ENCODE data around the gene TAS1R1. TPM values are rescaled to one million over a fixed set of nuclear protein-coding genes. Genes with fewer than 3 reads are reported as not detected.

TAS1R1 gene
- total RNA-seq, 3 donors from 2014 or later, result not detected

DNA sequence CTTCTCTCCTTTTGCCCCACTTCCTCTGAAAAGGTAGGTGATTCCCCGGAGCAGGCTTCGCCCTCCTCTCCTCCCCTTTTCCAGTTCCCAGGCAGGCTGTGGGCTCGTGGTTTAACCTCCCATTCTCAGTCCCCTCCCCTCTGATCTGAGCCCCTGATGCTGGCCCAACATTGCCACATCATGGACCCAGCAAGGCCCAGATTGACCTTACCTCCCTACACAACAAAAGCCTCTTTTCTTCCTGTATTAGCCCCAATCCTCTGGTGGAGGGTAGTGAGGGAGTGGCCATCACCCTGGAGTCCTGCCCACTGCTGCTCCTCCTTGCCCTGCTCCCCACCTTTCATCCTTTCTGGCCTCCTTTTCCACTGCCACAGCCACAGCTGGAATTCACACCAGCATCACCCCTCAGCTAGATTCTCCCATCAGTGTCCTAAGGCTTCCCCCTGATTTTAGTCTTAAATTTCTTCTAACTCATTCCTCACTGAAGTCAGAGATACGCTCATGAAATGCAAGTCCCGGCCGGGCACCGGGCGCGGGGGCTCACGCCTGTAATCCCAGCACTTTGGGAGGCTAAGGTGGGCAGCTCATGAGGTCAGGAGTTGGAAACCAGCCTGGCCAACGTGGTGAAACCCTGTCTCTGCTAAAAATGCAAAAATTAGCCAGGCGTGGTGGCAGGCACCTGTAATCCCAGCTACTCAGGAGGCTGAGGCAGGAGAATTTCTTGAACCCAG, 17.7 kb downstream of the TAS1R1 start:
- Mint-ChIP-seq H3K36me3 (ENCODE audit: insufficient read depth) (no peaks in the 10 kb centered on the region), H3K4me1 (ENCODE audit: low read depth) (no peaks in the 10 kb centered on the region), H3K27me3 (ENCODE audit: low read depth) (peaks cover 5% of the 10 kb centered on the region), H3K9me3 (no peaks in the 10 kb centered on the region), H3K4me3 (no peak overlapping the region)
- DNase-seq, result no peak
- ATAC-seq, result no peak

DNA sequence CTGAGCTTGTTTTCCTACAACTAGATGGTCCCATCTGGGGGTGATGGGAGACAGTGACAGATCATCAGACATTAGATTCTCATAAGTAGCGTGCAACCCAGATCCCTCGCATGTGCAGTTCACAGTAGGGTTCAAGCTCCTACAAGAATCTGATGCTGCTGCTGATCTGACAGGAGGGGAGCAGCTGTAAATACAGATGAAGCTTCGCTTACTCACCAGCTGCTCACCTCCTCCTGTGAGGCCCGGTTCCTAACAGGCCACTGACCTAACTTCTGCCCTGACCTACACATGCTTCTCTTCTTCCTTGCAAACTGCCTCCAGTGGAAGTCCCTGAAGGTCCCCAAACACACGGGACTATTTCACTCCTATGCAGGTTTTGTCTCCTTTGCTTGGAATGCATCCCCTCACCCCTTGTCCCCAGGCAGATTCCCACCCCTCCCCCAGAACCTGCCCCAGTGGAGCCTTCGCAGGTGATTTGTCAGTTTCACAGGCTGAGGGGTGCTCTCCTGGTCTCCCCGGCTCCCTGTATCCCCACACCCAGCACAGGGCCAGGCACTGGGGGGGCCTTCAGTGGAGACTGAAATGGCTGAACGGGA, 19.0 kb downstream of the TAS1R1 start:
- ATAC-seq, result no peak
- DNase-seq, result no peak
- no peak overlapping the region for H3K4me3 Mint-ChIP-seq
- peaks cover under 1% of the 10 kb centered on the region for H3K4me1 Mint-ChIP-seq (ENCODE audit: low read depth)
- no peaks in the 10 kb centered on the region for H3K36me3 Mint-ChIP-seq (ENCODE audit: insufficient read depth)
- H3K27me3 Mint-ChIP-seq (ENCODE audit: low read depth), result peaks cover 5% of the 10 kb centered on the region
- H3K9me3 Mint-ChIP-seq, result no peaks in the 10 kb centered on the region

DNA sequence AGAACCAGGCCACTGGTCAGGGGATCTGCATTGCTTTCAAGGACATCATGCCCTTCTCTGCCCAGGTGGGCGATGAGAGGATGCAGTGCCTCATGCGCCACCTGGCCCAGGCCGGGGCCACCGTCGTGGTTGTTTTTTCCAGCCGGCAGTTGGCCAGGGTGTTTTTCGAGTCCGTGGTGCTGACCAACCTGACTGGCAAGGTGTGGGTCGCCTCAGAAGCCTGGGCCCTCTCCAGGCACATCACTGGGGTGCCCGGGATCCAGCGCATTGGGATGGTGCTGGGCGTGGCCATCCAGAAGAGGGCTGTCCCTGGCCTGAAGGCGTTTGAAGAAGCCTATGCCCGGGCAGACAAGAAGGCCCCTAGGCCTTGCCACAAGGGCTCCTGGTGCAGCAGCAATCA, 19.7 kb downstream of the TAS1R1 start:
- DNase-seq (no peak), ATAC-seq (no peak)
- H3K9me3 Mint-ChIP-seq, result no peaks in the 10 kb centered on the region
- no peaks in the 10 kb centered on the region for H3K36me3 Mint-ChIP-seq (ENCODE audit: insufficient read depth)
- no peak overlapping the region for H3K4me3 Mint-ChIP-seq
- H3K27me3 Mint-ChIP-seq (ENCODE audit: low read depth), result peaks cover 5% of the 10 kb centered on the region
- H3K4me1 Mint-ChIP-seq (ENCODE audit: low read depth), result peaks cover 8% of the 10 kb centered on the region

DNA sequence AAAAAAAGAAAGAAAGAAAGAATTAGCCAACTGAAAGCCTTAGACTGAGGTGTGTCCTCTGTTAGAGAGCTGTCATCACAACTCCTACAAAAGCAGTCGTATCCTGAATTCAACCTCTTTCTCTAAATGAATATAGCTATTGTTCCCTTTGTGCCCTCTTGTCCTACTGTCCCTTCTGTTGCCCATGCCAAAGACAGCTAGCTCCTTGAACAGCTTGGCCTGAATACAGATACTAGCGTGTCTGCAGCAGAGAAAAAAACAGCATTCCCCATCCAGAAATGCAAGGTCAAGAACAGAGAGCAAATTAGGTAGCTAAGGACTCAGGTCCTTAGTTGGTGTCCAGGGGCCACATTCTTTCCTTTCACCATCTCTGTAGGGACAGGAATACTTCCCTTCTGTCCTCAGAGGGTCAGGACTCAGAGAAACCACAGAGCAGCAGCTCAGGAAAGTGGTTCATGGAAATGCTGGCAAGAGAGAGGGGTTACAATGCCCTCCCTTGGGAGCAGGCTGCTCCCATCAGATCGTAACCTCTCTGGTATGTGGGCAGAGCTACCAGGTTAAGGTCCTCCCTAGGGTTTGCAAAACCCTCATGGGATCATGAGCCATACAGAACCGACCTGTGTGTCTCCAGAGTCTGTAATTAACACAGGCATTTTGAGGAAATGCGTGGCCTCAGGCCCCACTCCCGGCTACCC, 22.9 kb downstream of the TAS1R1 start:
- no peaks in the 10 kb centered on the region for H3K27me3 Mint-ChIP-seq (ENCODE audit: low read depth)

DNA sequence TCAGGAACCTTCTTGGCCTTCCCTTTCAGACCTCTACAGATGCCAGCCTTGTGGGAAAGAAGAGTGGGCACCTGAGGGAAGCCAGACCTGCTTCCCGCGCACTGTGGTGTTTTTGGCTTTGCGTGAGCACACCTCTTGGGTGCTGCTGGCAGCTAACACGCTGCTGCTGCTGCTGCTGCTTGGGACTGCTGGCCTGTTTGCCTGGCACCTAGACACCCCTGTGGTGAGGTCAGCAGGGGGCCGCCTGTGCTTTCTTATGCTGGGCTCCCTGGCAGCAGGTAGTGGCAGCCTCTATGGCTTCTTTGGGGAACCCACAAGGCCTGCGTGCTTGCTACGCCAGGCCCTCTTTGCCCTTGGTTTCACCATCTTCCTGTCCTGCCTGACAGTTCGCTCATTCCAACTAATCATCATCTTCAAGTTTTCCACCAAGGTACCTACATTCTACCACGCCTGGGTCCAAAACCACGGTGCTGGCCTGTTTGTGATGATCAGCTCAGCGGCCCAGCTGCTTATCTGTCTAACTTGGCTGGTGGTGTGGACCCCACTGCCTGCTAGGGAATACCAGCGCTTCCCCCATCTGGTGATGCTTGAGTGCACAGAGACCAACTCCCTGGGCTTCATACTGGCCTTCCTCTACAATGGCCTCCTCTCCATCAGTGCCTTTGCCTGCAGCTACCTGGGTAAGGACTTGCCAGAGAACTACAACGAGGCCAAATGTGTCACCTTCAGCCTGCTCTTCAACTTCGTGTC, 23.7 kb downstream of the TAS1R1 start:
- H3K27me3 Mint-ChIP-seq (ENCODE audit: low read depth), result no peaks in the 10 kb centered on the region
- ATAC-seq, result no peak
- peak overlapping the region; percentile 88 for H3K4me3 Mint-ChIP-seq

More for the DNA sequence above, 22.9 kb downstream of the TAS1R1 start:
- DNase-seq, result no peak
- Mint-ChIP-seq H3K4me1 (ENCODE audit: low read depth) (peaks cover 31% of the 10 kb centered on the region), H3K36me3 (ENCODE audit: insufficient read depth) (no peaks in the 10 kb centered on the region), H3K4me3 (no peak overlapping the region), H3K9me3 (no peaks in the 10 kb centered on the region)
- no peak for ATAC-seq

DNA sequence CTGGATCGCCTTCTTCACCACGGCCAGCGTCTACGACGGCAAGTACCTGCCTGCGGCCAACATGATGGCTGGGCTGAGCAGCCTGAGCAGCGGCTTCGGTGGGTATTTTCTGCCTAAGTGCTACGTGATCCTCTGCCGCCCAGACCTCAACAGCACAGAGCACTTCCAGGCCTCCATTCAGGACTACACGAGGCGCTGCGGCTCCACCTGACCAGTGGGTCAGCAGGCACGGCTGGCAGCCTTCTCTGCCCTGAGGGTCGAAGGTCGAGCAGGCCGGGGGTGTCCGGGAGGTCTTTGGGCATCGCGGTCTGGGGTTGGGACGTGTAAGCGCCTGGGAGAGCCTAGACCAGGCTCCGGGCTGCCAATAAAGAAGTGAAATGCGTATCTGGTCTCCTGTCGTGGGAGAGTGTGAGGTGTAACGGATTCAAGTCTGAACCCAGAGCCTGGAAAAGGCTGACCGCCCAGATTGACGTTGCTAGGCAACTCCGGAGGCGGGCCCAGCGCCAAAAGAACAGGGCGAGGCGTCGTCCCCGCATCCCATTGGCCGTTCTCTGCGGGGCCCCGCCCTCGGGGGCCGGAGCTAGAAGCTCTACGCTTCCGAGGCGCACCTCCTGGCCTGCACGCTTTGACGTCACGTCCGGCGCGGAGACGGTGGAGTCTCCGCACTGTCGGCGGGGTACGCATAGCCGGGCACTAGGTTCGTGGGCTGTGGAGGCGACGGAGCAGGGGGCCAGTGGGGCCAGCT, 24.4 kb downstream of the TAS1R1 start, which contains the start of gene ZBTB48:
Gene ZBTB48, plus strand, starts transcription at position 621 of the 745 bp plus-strand sequence. CDS start 616 bp downstream, outside the sequence.
- DNase-seq, result peak; percentile 96
- Mint-ChIP-seq H3K9me3 (no peaks in the 10 kb centered on the region), H3K4me1 (ENCODE audit: low read depth) (peaks cover 35% of the 10 kb centered on the region), H3K36me3 (ENCODE audit: insufficient read depth) (no peaks in the 10 kb centered on the region), H3K27me3 (ENCODE audit: low read depth) (no peaks in the 10 kb centered on the region), H3K4me3 (peak within 1 kb of the TSS; percentile 88)
- peak; percentile 99 for ATAC-seq

More for the DNA sequence above, 23.7 kb downstream of the TAS1R1 start:
- DNase-seq, result no peak
- Mint-ChIP-seq H3K36me3 (ENCODE audit: insufficient read depth) (no peaks in the 10 kb centered on the region), H3K4me1 (ENCODE audit: low read depth) (peaks cover 31% of the 10 kb centered on the region), H3K9me3 (no peaks in the 10 kb centered on the region)

DNA sequence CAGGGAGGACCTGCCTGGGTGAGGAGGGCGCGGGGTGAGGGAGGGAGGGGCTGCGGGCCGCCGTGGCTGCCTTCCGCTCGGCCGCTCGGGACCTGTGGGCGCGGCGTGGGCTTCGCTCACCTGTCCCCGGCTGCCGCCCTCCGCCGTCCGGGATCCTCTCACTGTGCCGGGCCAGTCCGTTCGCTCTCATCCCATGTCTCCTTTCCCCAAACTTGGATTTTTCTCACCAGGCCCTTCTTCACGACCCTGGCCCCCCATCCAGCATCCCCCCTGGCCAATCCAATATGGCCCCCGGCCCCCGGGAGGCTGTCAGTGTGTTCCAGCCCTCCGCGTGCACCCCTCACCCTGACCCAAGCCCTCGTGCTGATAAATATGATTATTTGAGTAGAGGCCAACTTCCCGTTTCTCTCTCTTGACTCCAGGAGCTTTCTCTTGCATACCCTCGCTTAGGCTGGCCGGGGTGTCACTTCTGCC, 25.0 kb downstream of the TAS1R1 start:
- peaks cover 40% of the 10 kb centered on the region for H3K4me1 Mint-ChIP-seq (ENCODE audit: low read depth)
- H3K36me3 Mint-ChIP-seq (ENCODE audit: insufficient read depth), result no peaks in the 10 kb centered on the region
- DNase-seq, result no peak
- no peaks in the 10 kb centered on the region for H3K27me3 Mint-ChIP-seq (ENCODE audit: low read depth)
- peak overlapping the region; percentile 88 for H3K4me3 Mint-ChIP-seq
- peak; percentile 13 to 47 for ATAC-seq
- H3K9me3 Mint-ChIP-seq, result no peaks in the 10 kb centered on the region

DNA sequence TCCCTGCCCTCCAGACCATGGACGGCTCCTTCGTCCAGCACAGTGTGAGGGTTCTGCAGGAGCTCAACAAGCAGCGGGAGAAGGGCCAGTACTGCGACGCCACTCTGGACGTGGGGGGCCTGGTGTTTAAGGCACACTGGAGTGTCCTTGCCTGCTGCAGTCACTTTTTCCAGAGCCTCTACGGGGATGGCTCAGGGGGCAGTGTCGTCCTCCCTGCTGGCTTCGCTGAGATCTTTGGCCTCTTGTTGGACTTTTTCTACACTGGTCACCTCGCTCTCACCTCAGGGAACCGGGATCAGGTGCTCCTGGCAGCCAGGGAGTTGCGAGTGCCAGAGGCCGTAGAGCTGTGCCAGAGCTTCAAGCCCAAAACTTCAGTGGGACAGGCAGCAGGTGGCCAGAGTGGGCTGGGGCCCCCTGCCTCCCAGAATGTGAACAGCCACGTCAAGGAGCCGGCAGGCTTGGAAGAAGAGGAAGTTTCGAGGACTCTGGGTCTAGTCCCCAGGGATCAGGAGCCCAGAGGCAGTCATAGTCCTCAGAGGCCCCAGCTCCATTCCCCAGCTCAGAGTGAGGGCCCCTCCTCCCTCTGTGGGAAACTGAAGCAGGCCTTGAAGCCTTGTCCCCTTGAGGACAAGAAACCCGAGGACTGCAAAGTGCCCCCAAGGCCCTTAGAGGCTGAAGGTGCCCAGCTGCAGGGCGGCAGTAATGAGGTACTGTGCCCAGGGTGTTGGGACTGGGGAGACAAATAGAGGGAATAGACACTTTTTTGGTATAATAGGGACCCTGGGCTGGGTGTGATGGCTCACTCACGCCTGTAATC, 25.7 kb downstream of the TAS1R1 start:
- ATAC-seq, result no peak
- peak overlapping the region; percentile 88 for H3K4me3 Mint-ChIP-seq
- no peaks in the 10 kb centered on the region for H3K36me3 Mint-ChIP-seq (ENCODE audit: insufficient read depth)
- peaks cover 40% of the 10 kb centered on the region for H3K4me1 Mint-ChIP-seq (ENCODE audit: low read depth)
- H3K9me3 Mint-ChIP-seq, result no peaks in the 10 kb centered on the region
- H3K27me3 Mint-ChIP-seq (ENCODE audit: low read depth), result no peaks in the 10 kb centered on the region
- no peak for DNase-seq

DNA sequence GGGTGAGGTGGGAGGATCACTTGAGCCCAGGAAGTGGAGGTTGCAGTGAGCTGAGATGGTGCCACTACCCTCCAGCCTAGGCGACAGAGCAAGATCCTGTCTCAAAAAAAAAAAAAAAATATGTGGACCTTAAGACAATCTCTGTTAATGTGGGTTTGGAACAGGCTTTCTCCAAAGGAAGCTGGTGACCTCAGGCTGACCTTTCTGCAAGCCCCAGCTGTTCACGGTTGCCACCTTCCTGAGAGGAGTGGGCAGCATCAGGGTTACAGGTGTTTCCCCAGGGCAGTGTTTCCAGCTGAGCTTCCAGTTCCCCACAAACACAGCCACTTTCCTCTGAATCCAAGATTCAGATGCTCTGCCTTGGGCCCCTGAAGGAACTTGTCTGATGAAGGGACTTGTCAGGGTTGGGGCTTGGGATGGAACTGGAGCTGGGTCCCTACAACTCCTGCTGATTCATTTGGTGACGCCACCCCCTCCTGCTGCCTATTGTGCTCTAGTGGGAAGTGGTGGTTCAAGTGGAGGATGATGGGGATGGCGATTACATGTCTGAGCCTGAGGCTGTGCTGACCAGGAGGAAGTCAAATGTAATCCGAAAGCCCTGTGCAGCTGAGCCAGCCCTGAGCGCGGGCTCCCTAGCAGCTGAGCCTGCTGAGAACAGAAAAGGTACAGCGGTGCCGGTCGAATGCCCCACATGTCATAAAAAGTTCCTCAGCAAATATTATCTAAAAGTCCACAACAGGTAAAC, 26.6 kb downstream of the TAS1R1 start:
- DNase-seq (no peak), ATAC-seq (no peak)
- no peaks in the 10 kb centered on the region for H3K9me3 Mint-ChIP-seq
- peaks cover 40% of the 10 kb centered on the region for H3K4me1 Mint-ChIP-seq (ENCODE audit: low read depth)
- H3K36me3 Mint-ChIP-seq (ENCODE audit: insufficient read depth), result no peaks in the 10 kb centered on the region
- H3K4me3 Mint-ChIP-seq, result peak overlapping the region; percentile 88
- no peaks in the 10 kb centered on the region for H3K27me3 Mint-ChIP-seq (ENCODE audit: low read depth)

DNA sequence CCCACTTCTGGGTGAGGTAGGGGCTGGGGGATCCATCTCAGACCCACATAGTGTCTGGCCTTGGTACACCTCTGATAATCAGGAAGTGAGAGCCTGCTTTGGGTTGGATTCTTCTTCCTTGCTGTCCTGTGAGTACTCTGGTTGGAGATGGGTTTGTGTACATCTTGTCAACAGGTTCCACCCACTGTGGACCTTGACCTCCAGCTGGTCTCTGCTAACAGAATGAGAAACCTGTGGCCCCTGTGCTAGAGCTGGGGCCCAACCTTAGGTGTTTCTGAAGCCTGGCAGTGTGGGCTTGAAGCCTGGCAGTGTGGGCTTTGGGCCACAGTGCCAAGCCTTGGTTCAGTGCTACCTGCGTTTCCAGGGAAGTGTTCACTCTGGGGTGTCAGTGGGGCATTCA, 27.3 kb downstream of the TAS1R1 start:
- Mint-ChIP-seq H3K4me1 (ENCODE audit: low read depth) (peaks cover 40% of the 10 kb centered on the region), H3K36me3 (ENCODE audit: insufficient read depth) (no peaks in the 10 kb centered on the region), H3K4me3 (peak overlapping the region; percentile 88)

DNA sequence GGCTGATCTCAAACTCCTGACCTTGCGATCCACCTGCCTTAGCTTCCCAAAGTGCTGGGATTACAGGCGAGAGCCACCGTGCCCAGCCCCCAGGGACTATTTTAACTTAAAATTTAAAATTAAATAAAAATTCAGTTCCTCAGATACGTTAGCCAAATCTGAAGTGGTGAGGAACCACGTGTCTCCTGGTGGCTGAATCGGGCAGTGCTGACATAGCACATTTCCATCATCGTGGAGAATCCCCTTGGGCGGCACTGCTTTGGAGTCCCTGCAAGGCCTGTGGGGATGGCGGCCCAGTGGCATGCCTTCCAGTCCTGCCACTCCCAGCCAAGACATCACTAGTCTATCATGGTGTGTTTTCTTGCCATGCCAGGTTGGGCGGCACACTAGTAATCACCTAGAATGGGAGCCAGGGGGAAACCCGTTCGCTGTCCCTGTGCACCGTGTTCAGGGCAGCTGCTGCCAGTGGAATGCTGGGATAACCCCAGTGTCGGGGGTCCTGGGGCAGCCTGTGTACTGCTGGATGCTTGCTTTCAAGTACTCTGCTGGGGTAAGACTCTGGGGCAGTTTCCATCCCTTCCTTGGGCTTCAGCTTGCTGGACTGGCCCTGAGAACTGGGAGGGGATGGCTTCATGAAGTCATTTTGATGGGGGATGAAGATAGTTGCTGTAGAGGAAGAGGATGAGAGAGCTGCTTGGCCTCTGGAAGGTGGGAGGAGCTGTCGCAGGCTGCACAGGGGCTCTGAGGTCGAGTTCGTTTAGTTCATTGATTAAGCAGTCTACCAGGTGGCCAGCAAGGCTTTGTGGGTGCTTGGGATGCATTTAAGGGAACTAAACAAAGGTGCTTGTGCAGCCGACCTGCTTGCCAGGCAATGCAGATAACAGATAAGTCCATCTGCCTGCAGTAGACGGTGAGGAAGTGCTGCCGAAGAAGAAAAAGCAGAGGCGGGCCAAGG, 29.3 kb downstream of the TAS1R1 start:
- ATAC-seq (no peak), DNase-seq (no peak)
- no peaks in the 10 kb centered on the region for H3K27me3 Mint-ChIP-seq (ENCODE audit: low read depth)
- no peaks in the 10 kb centered on the region for H3K9me3 Mint-ChIP-seq
- no peak overlapping the region for H3K4me3 Mint-ChIP-seq
- H3K36me3 Mint-ChIP-seq (ENCODE audit: insufficient read depth), result peaks cover 2% of the 10 kb centered on the region
- peaks cover 38% of the 10 kb centered on the region for H3K4me1 Mint-ChIP-seq (ENCODE audit: low read depth)

More for the DNA sequence above, 27.3 kb downstream of the TAS1R1 start:
- DNase-seq, result no peak
- ATAC-seq, result no peak
- Mint-ChIP-seq H3K27me3 (ENCODE audit: low read depth) (no peaks in the 10 kb centered on the region), H3K9me3 (no peaks in the 10 kb centered on the region)
